CD4-positive, alpha-beta T cell treated with Interleukin-15 for 4 hours (primary cell): ENCODE measurements around the gene INTS4.
"Not testable (repeated sequence)": the region's sequence is repeated elsewhere in the genome, so short reads cannot be mapped to it uniquely, and the experiment has no call there.

Source experiments
- DNase-seq: peaks from one replicate; pipeline ENCODE4 v3.0.0-alpha.2; 2020; ENCODE audit warnings: low spot score

INTS4 gene

DNA sequence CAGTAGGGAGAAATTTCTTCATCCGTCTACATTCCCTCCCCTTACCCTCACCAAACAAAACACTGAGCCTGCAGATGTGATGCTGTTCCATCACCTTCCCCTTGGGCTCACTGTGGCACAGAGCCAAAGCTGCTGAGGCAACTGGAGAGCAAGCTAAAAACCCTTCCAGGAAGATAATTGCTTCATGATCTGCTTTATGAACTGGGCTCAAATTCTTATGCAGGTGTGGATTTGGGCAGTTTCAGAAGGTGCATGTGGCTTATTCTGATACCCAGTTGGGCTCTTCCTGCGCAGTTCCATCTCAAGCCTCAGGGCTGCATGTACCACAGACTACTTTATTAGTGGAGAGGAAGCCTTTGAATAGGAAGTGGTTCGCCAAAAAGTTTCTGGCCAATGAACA, 115.2 kb downstream of the INTS4 start:
- no peak for DNase-seq

DNA sequence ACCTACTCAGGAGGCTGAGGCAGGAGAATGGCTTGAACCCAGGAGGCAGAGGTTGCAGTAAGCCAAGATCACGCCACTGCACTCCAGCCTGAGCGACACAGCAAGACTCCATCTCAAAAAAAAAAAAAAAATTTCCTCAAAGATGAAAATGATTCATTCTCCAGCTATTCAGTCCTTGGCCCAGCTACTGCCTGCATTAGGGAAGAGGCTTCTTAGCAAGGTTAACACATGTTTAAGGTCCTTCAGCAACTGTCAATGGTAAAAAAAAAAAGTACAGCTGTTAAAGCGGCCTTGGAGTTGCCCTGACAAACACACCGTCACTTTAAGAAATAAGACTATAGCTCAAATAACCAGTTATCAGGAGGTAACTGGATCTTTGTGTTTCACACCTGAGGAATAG, 116.2 kb downstream of the INTS4 start:
- not testable (repeated sequence) for DNase-seq

DNA sequence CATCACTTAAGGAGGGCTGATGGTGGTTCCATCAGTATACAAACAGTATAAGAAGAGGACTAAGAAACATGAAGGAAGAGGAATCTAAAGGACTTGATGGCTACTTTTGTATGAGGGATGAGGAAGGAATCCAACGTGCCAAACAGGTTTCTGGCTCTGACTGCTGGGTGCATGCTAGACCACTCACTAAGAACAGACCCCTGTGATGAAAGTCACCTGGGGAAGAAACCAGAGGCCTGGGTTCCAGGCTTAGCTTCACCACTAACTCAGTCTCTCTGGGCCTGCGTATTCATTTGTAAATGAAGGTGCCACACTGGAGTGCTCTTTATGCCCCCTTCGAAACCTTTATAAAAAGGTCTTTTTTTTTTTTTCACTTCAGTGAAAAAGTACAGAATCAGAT, 118.4 kb downstream of the INTS4 start:
- DNase-seq, result no peak

DNA sequence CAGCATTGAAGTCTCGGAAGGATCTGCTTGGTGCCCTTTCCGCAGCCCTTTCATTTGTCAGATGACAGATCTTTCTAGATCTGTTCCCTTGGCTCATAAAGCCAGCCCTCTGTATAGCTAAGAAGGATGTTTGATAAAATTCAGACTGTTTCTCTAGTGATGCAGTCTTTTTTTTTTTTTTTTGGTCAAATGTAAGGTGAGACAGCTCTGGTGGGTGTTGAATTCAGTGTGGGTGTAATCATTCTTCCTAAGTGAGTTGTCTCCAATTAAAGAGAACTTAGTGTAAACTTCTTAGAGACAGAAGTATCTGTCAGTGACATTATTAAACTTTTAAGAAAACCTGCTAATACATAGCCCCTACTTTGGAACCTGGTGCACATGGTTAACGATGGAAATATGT, 120.3 kb downstream of the INTS4 start:
- DNase-seq, result no peak

DNA sequence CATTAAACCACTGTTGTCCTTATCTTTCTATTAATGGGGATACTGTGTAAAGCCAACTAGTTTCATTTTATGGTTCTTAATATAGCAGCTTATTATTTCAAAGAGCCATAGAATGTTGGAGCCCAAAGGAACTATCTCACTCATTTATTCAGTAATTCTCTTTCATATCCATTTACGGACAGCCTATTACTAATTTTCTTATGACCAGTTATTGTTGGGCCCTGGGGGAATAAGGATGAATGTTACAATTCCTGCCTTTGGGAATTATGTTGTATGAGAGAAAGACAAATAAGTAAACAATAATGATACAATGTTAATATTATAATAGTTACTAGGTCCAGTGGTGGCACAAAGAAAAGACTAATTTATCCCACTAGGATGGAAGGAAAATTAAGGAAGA, 121.1 kb downstream of the INTS4 start:
- DNase-seq, result no peak

DNA sequence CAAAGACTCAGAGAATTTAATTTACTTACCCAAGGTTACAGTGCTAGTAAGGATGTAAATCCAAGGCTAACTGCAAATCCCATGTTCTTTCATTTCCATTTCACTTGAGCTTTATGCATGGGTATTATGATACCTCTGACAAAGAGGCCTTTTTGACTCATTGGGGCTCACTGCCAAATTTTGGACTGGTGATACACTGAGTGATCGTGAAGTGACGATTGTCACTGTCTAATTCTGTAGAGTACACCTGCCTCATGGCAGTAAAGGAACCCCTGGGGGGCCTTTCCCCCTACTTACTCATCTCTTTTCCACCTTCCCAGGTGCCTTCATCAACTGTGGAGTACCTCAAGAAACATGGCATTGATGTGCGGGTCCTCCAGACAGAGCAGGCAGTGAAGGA, 122.6 kb downstream of the INTS4 start:
- no peak for DNase-seq

DNA sequence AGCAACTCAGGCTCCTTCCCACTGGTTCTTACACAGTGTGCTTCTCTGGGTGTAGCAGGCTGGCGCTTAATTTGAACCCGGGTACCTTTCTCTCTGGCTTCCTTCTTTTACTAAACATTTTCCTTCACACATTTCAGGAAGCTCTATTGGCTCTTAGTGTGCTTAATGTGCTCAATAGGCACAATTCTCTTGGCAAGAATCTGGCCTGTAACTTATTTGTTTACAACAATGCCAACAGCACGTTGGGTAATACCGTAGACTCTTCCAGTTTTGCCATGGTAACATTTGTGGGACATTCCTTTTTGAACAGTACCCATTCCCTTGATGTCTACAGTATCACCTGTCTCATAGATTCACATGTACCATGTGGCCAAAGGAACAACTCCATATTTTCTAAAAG, 125.7 kb downstream of the INTS4 start:
- DNase-seq, result no peak

DNA sequence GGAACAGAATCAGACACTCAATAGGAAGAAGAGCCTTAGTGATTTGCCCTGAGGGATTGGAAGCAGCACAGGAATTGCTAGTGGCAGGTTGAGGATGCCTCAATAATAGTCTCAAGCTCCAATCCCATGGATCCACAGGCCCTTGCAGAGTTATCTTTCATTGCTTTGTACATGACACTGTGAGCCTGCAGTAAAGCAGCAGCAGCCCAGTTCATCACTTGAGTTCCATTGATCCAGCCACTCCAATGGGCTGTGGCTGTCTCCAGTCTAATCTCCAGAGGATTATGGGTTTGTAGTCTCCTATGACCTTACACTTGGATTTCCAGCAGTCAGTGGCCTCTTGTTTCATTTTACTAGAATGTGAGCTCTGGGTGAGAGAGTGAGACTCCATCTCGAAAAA, 128.1 kb downstream of the INTS4 start:
- no peak for DNase-seq

DNA sequence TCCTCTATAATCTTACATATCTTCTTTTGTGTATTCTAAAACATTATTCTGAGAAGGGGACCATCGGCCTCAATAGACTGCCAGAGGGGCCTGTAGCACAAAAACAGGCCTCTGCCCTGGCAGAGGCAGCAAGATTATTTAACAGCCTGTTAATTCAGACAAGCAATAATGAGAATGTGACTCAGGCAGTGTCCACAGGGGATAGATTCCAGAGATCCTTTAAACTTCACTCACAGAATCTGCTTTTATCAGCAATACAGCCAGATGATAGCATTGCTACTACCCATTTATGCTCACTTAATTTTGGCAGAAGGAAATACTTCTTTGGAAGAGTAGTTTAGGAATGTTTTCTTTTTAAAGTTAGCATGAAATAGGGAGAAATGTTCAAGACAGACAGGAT, 128.7 kb downstream of the INTS4 start:
- no peak for DNase-seq

DNA sequence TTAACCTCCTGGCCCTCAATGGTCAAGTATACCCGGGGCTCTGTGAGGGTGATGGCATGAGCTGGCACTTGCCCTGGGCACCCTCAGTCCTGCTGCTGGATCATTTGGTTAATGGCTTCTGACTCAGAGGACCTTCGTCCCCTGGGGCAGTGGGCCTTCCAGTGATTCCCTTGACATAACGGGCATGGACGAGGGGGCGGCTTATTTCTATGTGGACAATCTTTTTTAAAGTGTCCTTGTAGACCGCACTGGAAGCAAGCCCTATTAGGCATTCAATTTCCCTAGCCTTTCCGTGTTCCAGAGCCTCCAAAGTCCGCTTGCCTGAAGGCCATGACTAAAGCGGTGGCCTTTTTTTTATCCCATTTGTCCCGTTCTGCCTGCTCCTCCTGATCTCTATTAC, 133.0 kb downstream of the INTS4 start:
- DNase-seq, result not testable (repeated sequence)

DNA sequence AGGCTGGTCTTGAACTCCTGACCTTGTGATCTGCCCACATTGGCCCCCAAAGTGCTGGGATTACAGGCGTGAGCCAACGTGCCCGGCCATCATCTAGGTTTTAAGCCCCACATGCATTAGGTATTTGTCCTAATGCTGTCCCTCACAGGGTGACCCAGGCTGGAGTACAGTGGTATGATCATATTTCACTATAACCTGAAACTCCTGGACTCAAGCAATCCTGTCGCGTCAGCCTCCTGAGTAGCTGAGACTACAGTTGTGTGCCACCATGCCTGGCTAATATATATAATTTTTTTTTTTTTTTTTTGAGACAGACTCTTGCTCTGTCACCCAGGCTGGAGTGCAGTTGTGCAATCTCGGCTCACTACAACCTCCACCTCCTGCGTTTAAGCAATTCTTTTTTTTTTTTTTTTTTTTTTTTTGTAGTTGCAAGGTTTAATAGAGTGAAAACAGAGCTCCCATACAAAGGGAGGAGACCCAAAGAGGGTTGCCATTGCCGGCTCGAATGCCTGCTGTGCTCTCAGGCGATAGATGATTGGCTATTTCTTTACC, 136.5 kb downstream of the INTS4 start:
- not testable (repeated sequence) for DNase-seq

DNA sequence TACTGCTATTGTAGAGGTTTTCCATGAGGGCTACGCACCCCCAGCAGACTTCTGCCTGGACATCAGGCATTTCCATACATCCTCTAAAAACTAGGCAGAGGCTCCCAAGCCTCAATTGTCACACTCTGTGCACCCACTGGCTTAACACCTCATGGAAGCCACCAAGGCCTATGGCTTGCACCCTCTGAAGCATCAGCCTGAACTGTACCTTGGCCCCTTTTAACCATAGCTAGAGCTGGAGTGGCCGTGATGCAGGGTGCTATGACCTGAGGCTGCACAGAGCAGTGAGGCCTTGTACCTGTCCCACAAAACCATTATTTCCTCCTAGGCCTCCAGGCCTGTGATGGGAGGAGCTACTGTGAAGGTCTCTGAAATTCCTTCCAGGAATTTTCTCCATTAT, 139.6 kb downstream of the INTS4 start:
- no peak for DNase-seq

DNA sequence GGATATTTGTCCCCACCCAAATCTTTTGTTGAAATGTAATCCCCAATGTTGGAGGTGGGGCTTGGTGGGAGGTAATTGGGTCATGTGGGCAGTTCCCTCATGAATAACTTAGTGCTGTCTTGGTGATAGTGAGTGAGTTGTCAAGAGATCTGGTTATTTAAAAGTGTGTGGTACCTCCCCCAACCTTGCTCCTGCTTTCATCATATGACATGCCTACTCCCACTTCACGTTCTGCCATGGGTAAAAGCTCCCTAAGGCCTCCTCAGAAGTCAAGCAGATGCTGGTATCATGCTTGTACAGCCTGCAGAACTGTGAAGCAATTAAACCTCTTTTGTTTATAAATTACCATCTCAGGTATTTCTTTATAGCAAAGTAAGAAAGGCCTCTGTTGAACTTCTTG, 143.0 kb downstream of the INTS4 start:
- no peak for DNase-seq

DNA sequence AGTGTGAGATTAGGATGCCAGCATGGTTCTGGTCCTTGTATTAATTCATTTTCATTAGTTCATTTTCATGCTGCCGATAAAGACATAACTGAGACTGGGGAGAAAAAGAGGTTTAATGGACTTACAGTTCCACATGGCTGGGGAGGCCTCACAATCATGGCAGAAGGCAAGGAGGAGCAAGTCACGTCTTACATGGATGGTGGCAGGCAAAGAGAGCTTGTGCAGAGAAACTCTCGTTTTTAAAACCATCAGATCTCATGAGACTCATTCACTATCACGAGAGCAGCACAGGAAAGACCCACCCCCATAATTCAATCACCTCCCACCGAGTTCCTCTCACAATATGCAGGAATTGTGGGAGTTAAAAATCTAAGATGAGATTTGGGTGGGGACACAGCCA, 150.8 kb downstream of the INTS4 start:
- not testable (repeated sequence) for DNase-seq

DNA sequence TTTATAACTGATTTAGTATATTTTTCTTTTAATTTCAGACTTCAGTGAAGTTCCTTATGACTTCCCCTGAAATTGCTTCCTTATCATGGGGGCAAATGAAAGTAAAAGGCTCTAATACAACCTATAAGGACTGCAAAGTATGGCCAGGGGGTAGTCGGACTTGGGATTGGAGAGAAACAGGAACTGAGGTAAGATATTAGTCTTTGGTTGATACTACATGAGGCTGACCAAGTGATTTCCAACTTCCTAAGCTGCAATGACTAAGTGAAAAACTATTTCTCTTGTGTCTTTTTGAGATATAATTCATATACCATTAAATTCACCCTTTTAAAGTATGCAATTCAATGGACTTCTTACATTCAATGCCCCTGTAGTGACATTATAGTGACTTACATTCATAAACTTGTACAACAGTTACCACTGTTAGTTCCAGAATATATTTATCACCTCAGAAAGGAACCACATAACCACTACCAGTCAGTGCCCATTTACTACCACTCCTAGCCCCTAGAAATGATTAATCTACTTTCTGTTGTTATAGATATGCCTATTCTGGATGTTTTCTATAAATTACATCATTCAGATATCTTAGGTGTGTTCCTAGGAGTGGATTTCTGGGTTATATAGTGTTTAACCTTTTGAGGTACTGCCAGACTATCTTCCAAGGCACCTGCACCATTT, 151.9 kb downstream of the INTS4 start:
- DNase-seq, result no peak

DNA sequence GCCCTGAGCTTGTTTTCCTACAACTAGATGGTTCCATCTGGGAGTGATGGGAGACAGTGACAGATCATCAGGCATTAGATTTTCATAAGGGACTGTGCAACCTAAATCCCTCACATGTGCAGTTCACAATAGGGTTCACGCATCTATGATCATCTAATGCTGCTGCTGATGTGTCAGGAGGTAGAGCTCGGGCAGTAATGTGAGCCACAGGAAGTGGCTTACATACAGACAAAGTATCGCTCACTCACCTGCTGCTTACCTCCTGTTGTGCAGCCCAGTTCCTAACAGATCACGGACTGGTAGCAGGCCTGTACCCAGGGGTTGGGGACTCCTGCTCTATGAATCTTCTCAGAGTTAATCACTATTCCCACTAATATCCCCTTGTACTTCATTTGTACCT, 161.2 kb downstream of the INTS4 start:
- DNase-seq, result no peak

DNA sequence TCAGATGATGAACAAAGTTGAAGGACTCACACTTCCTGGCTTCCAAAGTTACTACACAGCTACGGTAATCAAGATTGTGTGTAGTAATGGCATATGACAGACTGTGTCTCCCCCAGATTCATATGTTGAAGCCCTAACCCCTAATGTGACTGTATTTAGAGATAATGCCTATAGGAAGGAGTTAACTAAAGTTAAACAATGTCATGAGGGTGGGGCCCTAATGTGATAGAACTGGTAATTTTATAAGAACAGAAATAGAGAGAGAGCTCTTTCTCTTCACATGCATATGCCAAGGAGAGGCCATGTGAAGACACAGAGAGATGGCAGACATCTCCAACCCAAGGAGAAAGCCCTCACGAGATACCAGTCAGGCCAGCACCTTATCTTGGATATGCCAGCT, 165.5 kb downstream of the INTS4 start:
- no peak for DNase-seq
